Measurements from ENCODE around the gene PLCH1.

GRCh38 chr3:155393316-155393715, 351.6 kb downstream of the PLCH1 start:
- no peak for TF ChIP-seq POLR2AphosphoS5 (IDR thresholded peaks at IDR 0.05; ENCODE audit: borderline replicate concordance, low read depth, low read length)
- TF ChIP-seq EZH2 (IDR thresholded peaks at IDR 0.05): no peak
- TF ChIP-seq FOXP2 (optimal IDR thresholded peaks at IDR 0.05; ENCODE audit: control extremely low read depth, extremely low read length, insufficient read depth): no peak
